Right ventricle myocardium inferior (tissue), 1 donor: Measurements from ENCODE around the gene GARS1. TPM values are rescaled to one million over a fixed set of nuclear protein-coding genes. Genes with fewer than 3 reads are reported as not detected.
A peak's percentile ranks its signal among the peaks of the same experiment; 100 is the strongest.

Experiments
- ATAC-seq: fragments of 200-7000 bp; cut with Tn5 transposase; one replicate; pipeline ENCODE4 v1.9.1; 2020; ENCODE audit warnings: mild to moderate bottlenecking, moderate library complexity
- DNase-seq: peaks from one replicate; pipeline ENCODE4 v3.0.0; 2021; ENCODE audit errors: missing footprints
- intact Hi-C: fragments of 100-400 bp; cut with DNase I; formaldehyde crosslinking; loops from one replicate; pipeline ENCODE4 v1.11.0; 2022
- total RNA-seq: library from RNA; stranded (reverse); fragmentation: NEBNext Ultra II Directional; extraction: Animal tissue kit (Norgen Biotek cat#: 25700); gene quantifications from one replicate; pipeline ENCODE4 v1.2.1, GENCODE V29; 2021
- donor health status: DM: no; HTN: yes; CAD: no; lungs with severe emphysema.

The GARS1 gene
- total RNA-seq, 1 donor from 2014 or later: 32.3 TPM

- no peak for DNase-seq
- intact Hi-C loops: no loop called here
- no peak for ATAC-seq
These were observed 69.7 kb downstream of the GARS1 start for GRCh38 chr7:30664184-30664885.

GRCh38 chr7:30665043-30665442 is 70.4 kb downstream of the GARS1 start:
- peak; percentile 32 for DNase-seq
- no peak for ATAC-seq
- intact Hi-C loops: no loop called here

DNA sequence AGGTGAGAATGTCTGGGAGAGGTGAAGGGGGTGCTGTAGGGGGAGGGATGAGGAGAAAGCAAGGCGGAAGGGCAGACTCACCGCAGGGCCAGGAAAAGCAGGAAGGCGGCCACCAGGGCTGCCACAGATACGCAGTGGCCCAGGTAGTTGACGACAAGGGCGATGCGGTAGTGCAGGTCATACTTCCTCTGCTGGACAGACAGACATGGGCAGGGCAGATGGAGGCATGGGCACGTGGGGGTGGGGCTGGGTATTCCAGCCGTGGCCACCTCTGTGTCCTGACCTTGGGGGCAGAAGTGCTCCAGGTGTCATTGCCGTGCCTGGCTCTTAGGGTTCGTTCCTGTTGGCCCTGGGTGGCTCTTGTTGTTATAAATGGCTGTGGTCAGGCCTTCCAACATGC is 70.8 kb downstream of the GARS1 start:
- intact Hi-C loops: no loop called here
- peak; percentile 50 for DNase-seq
- no peak for ATAC-seq

GRCh38 chr7:30667172-30667571 is 72.5 kb downstream of the GARS1 start:
- no peak for DNase-seq
- intact Hi-C loops: no loop called here
- ATAC-seq: no peak

DNA sequence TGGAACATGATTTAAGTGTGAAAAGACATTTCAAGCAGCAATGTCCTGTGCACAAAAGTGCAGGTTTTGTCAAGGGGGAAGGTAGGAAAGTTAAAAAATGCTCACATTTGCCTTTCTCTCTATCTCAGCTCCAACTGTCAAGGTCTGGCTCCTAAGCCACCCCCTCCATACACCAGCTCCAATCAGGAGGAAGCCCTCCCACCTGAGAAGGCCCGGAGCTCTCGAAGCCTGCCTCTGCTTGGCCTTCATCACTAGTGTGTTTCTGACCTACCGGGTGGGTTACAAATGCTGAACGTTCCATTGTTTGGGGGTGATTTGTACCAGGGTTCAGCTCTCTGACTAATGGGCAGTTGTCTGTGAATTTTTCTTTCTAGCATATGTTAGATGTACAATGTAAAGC is 73.4 kb downstream of the GARS1 start:
- DNase-seq (peak; percentile 4), ATAC-seq (no peak)
- intact Hi-C loops: no loop called here

DNA sequence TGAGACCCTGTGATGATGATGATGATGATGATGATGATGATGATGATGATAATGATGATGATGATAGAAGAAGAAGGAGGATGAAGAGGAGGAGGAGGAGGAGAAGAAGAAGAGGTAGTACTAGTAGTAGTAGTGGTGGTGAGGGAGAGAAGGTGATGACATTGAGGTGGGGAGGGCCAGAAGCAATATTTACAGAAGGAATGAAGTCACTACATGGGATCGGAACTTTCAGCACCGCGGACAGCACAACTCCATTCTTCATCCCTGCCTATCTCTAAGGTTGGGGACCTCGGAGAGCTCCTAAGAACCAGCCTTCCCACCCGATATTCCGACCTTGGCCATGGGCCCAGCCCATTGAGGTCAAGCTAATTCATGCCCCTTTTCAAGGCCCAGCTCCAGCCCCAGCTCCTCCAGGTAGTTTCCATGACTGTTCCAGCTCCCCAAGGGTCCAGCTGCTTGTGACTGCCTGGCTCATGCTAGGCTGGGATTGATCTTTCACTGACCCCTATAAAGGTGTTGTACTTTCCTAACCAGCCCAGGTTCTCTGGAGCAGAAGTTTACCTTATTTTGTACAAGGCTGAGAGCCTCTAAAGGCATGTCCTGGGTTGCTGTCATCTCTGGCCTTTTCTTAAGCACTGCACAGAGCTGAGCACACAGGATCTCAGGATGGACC is 77.3 kb downstream of the GARS1 start:
- DNase-seq (peak; percentile 56), ATAC-seq (no peak)
- intact Hi-C loops: no loop called here

DNA sequence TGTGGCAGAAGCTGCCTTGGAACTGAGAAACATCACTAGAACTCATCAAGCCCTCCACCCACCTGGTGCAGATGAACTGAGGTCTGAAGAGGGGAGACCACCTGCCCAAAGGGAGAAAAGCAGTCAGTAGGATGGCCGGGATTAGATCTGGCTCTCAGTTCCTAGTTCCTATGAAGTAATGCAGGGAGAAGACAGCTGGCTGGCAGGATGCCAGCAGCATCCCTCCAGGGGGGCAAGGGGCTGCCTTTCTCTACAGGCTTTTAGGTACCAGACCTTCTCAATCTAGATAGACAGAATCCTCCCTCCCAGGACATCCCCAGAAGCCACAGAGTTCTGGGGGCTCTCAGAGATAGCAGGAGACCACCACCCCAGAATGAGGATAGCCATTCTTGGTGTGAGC is 79.7 kb downstream of the GARS1 start:
- DNase-seq (peak; percentile 9), ATAC-seq (no peak)
- intact Hi-C loops: no loop called here

DNA sequence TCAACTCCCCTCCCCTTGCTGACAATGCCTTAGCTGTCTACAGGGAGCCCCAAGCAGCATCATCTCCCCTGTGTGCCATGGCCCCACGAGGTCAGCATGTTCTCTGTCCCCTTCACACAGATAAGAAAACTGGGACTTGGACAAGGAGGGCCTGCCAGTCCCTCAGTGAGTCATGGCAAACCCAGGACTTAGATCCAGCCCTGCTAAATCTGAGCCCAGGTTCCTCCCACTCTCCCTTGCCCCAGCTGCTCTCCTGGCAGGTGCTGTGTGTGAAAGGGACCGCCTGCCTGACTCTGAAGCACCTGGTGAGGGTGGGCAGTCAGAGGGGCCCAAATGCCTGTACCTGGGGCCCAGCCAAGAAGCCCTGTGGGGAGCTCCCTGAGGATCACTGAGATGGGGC is 80.2 kb downstream of the GARS1 start:
- intact Hi-C loops: no loop called here
- ATAC-seq (no peak), DNase-seq (peak; percentile 17)

GRCh38 chr7:30678805-30679204 is 84.1 kb downstream of the GARS1 start:
- DNase-seq: no peak
- intact Hi-C loops: no loop called here
- no peak for ATAC-seq

GRCh38 chr7:30679664-30680063 is 85.0 kb downstream of the GARS1 start:
- ATAC-seq (no peak), DNase-seq (peak; percentile 7)
- intact Hi-C loops: no loop called here

DNA sequence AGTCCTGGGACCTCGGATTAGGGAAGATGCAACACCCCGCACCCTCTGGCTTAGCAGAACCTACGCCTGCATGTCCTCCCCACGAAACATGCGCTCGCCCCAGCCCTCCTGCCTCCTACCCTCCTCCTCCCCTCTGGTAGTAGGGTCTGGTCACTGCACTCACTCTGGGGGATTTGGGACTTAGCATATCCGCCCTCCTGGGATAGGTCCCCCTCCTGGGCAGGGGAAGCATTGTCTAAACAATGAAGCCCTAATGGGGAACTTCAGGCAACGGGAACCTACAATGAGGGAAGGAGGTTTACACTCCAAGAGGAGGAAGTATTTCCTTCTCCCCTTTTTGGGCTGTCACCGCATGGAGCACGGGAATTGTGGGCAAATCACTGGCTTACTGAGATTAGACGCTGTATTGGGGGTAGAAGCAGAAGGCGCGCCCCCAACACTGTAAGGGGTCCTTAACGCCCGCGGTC is 86.7 kb downstream of the GARS1 start:
- intact Hi-C loops: no loop called here
- DNase-seq: peak; percentile 9

GRCh38 chr7:30681815-30682211 is 87.1 kb downstream of the GARS1 start:
- DNase-seq: peak; percentile 50
- ATAC-seq: no peak
- intact Hi-C loops: loop anchor here (1.0 kb wide), 1 partner anchor 58 kb away; no protein-coding TSS in a partner anchor

More for the DNA sequence above, 86.7 kb downstream of the GARS1 start:
- no peak for ATAC-seq

GRCh38 chr7:30682212-30683083 is 87.8 kb downstream of the GARS1 start, which contains the start of gene CRHR2:
Gene CRHR2, minus strand, starts transcription at chr7:30682456. Its CDS starts 176 bp downstream, at chr7:30682280.
- intact Hi-C loops: loop anchor here (1.0 kb wide), 1 partner anchor 58 kb away; no protein-coding TSS in a partner anchor
- peak; percentile 62 for DNase-seq
- ATAC-seq: peak; percentile 60

- DNase-seq (peak; percentile 43), ATAC-seq (no peak)
- intact Hi-C loops: no loop called here
These were observed 88.6 kb downstream of the GARS1 start for GRCh38 chr7:30683306-30683705.

Other genes with a start within 250 kb of the GARS1 start
- gene NOD1, start 116.1 kb upstream of the GARS1 start, total RNA-seq: 8.4 TPM
- gene GGCT, start 90.0 kb upstream of the GARS1 start, total RNA-seq: 18.9 TPM
- 0.35 TPM for gene CRHR2, start 87.6 kb downstream of the GARS1 start, total RNA-seq
- gene INMT, start 157.3 kb downstream of the GARS1 start, total RNA-seq: 48.1 TPM
- gene MINDY4, start 176.5 kb downstream of the GARS1 start, total RNA-seq: 3.5 TPM